Activated CD4-positive, alpha-beta T cell treated with anti-CD3 and anti-CD28 coated beads, Interleukin-2, amount 50 U/mL, for 24 hours (primary cell): Measurements from ENCODE around the gene CHTF18.
"Not testable (repeated sequence)": the region's sequence is repeated elsewhere in the genome, so short reads cannot be mapped to it uniquely, and the experiment has no call there.

Source experiments
- DNase-seq, 2 donors: peaks; one replicate each; pipeline ENCODE4 v3.0.0-alpha.2; 2020; ENCODE audit warnings: low read depth in 1 of 2, low spot score in 1 of 2

The CHTF18 gene

DNA sequence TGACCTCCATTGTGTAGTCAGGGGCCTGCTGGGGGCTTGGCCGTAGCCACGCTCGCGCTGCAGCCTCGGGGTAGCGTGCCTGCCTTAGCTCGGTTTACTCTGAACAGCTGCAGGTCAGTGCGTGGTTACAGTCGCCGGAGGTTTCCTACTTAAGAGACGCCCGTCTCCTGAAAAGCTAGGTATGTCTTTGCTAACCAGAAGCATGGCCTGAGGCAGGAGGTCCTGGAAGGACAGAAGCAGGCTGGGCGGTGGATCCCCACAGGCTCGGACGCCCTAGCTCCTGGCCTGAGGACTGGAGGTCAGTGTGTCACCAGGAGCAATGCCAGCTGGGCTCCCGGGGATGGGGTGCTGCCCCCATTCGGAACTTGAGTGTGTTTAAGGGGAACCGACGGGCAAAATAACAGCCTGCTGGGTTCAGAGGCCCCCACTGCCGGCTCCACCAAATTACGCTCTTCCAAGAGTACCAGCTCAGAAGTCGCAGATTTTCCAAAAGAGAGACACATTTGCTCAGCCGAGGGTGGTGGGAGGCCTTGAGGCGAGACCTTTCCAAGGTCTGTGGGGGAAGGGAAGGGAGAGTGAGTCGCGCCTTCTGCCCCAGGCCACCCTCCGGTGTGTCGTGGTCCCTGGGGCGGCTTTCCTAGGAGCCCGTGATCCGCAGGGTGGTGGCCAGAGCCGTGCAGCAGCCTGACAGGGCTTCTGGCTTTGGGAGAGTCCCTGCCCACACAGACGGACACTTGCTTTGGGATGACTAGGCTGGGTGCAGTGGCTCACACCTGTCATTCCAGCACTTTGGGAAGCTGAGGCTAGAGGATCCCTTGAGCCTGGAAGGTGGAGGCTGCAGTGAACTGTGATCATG lies 16.0 kb downstream of the CHTF18 start:
- DNase-seq: no peak

DNA sequence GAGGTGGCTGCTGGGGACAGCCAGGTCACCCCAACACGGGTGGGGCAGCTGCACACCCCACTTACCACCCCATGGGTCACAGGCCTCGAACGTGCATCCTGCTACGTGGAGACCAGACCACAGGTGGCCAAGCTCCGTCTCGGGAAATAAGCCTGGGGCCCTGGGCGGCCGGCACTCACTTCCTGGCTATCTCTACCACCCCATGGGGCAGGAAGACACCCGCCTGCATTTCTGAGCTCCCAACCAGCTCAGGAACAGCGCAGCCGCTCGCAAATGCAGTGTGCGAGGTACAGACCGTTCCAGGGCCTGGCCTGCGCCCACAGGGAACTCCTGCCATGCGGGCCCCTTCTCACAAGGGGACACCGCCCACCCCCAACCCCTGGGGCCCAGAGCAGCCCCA lies 17.1 kb downstream of the CHTF18 start:
- DNase-seq: no peak

DNA sequence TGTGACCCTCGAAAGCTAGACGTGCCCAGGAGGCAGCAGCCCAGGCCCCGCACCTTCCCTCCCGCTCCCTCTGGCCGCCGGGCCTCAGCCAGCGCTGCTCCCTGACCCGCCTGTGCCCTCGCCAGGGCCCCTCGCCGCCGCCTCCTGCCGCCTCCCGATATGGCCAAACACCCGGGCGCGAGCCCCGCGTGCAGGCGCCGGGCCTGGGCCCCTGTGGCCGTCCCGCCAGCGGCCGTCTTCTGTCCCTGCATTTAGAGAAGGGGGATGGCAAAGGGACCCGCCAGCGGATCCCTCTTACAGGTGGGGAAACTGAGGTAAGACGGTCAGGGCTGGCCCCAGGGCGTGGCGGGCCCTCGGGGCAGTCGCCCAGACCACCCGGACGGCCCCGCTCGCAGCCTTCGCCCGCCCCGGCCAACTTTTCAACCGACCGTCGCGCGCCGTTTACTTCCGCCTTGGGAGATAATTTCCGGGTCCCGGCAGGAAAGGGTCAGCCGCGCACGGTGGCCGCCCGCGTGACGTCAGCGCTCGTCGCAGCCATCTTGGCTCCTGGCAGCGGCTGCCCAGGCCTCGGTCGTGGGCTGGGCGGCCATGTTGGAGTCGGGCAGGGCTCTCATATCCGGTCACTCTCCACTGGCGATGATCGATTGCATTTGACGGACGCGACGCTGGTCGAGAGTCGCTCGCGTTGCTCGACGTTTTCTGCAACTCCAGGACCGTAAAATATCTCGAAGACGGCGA lies 19.1 kb downstream of the CHTF18 start:
- DNase-seq: peak; percentile 61 to 78

DNA sequence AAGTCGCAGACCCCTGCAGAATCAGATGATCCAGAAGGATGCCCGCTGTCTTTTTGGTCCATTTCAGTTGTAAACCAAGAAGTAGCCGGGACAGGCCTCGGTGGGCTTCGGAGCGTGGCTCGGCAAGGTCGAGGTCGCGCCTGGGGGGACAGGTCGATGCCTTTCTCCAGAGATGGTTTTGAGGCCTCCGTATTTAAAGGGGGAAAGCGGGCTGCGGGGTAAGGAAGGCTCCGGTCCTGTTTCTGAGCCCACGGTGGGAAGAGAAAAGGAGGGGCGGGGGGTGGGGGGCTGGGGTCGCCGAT lies 19.6 kb downstream of the CHTF18 start:
- DNase-seq: no peak

DNA sequence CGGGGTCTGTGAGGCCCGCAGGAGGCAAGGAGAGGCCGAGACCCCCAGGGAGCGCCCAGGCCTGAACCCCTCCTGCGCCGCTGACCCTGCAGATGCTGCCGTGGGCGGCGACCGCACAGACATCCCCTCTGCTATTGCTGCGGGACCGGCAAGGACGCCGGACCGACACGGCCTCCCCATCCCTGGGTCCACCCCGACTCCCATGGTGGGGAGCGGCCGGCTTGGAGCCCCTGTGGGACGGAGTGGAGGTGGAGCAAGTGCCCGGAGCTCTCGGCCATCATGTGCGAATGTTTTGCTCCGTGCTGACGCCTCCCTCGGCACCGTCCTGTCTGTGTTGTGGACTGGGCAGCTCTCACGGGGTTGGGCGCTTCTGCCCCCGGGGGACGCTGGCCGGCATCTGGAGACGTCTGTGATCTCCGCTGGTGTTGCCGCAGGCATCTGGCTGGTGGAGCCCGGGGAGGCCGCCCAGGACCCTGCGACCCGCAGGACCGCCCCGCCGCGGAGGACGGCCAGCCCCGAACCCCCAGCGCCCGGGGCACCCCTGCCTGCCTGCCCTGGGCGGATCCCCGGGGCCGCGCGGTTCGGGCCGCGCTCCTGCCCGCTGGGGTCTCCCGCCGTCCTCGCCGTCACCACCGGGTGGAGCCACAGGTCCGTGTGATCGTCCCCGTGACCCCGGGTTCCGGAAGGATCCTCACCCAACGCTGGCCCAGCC lies 24.9 kb downstream of the CHTF18 start:
- DNase-seq: peak; percentile 39 to 40

DNA sequence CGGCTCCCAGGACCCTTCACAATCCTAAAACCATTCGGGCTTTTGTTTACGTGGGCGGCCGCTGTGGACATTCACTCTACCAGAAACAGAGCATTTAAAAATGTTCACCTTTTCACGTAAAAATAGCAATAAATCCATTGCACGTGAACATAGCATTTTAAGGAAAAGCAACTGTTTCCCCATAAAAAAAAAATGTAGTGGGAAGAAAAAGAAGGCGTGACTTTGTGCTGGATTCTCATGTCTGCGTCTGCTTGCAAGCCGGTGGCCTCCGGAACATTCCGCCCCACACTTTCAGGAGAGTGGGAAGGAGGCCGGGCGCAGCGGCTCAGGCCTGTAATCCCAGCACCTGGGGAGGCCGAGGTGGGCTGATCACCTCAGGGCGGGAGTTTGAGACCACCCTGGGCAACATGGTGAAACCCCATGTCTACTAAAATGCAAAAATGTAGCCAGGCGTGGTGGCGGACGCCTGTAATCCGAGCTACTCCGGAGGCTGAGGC lies 25.5 kb downstream of the CHTF18 start:
- no peak for DNase-seq

DNA sequence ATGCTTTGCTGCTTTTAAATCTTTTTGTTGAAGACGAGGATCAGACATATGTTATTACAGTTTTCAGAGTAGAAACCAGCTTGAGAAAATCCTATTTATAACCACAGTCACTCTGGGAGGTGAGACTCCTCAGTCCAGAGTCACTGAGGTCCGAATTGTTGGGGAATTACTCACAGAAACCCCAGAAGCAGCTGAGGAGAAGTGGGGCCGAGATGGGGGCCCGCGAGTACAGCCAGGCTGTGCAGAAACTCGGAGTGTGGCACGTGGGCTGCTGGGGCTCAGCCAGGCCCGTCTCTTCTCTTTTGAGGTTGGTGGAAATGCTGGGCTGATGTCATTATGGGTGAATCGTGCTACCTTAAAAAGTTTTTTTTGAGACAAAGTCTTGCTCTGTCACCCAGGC lies 26.6 kb downstream of the CHTF18 start:
- no peak for DNase-seq

DNA sequence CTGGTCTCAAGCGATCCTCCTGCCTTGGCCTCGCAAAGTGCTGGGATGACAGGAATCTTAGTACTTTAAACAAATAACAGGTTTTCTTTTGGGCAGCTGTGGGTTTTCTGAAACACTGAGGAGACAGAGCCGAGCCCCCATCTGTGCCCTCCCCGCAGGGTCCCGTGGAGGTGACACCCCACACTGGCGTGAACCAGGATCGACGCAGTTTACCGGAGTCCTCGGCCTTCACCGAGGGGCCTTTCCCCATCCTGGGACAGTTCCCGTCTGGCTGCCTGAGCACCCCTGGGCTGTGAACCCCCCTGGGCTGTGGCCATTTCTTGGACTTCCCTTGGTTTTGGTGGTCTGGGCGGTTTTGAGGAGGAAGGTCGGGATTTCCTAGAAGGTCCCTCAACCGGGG lies 27.4 kb downstream of the CHTF18 start:
- DNase-seq: no peak

DNA sequence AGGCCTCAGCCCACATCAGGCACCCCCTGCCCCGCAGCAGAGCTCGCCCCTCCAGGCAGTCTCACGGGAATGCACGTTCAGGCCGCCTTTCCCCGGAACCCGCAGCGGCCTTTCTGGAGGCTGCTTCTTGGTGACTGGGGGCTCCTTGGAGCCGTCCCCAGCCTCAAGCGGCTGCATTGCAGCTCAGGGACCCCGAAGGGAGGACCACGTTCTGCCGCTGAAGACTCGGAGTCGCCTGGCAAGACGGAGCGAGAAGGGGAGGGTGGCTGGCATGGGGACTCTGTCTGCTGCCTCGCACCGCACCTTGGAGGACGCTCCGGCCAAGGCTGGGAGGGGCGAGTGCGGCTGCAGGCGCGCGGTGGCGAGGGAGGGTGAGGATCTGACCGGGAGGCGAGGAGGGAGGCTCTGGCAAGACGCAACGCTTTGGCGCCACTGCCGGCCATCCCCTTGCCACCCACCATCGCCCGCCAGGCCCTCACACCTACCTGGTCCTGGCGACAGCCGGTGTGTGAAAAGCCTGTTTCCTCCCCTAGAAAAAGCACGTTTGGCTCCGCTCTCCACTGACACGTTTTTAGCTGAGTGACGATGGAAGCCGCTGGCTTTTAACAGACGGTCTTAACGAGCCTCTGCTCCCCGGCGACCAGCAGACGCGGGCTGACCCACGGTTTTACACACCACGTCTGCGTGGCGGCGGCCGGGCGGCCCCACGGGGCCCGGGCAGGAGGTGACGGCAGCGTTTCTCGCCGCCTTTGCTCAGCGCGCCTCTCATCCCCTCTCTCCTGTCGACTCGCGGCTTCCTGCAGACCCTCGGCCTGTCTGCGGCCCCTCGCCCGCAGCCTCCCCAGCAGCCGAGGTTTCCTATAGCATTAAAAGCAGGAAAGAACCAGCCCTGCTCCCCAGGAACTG lies 28.8 kb downstream of the CHTF18 start:
- DNase-seq: no peak

DNA sequence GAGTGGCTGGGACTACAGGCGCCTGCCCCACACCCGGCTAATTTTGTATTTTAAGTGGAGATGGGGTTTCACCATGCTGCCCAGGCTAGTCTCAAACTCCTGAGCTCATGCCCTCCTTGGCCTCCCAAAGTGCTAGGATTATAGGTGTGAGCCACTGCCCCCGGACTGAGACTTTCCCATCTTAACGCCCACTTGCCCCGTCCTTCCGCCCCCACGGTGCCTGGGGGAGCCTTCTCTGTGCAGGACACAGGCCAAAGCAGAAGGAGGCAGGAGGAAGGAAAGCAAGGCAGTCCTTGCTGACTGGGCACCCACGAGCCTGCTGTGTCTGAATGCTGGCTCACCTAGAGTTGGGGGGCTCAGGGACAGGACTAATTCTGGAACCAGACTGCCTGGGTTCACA lies 29.7 kb downstream of the CHTF18 start:
- DNase-seq: no peak

DNA sequence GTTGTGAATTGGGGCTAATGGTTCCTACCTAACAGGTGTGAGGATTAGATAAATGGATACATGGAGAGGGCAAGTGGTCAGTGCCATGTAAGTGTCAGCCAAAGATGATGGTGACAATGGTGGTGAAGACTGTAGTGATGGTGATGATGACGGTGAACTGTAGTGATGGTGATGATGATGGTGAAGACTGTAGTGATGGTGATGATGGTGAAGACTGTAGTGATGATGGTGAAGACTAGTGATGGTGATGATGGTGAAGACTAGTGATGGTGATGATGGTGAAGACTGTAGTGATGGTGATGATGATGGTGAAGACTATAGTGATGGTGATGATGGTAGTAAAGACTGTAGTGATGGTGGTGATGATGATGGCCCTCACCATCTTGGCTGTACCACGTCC lies 30.2 kb downstream of the CHTF18 start:
- DNase-seq: no peak

DNA sequence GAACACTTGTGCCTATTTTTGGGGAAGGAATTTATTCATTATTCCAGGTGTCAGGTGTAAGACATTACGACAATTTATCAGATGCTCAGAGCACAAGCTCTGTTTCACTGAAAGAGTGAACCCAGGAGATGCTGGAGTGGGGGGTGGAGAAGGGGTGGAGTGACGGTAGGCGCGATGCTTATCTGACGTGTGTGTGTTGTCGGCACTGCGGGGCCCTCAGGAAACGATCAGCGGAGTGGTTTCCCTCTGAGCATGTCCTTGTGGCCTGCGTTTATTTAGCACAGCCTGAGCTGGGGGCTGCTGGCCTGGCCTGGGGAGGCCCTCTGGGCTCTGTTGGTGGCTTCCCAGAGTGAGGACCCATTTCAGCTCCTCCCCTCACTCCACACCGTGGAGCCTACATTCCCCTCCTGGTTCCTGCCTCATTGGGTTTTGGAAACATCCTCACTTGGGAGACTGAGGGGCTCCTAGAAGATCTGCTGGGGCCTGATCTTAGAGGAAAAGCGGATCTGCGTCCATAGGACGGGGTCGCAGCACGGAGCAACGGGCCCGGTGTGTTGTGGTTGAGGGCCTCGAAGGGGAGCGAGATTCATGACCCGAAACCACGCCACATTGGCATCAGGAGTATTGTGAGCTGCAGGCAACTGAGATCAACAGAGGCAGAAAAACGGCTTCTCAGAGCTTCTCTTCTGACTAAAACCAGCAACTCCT lies 31.1 kb downstream of the CHTF18 start:
- no peak for DNase-seq

DNA sequence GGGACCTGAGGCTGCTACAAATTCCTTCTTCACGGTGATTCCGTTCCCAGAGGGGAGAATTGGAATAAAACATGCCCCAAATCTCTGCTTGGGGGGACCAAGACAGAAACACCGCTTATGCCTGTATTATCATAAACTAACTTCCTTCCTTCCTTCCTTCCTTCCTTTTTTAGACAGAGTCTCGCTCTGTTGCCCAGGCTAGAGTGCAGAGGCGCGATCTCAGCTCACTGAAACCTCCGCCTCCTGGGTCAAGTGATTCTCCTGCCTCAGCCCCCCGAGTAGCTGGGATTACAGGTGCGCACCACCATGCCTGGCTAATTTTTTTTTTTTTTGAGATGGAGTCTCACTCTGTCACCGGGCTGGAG lies 31.6 kb downstream of the CHTF18 start:
- DNase-seq: not testable (repeated sequence)

DNA sequence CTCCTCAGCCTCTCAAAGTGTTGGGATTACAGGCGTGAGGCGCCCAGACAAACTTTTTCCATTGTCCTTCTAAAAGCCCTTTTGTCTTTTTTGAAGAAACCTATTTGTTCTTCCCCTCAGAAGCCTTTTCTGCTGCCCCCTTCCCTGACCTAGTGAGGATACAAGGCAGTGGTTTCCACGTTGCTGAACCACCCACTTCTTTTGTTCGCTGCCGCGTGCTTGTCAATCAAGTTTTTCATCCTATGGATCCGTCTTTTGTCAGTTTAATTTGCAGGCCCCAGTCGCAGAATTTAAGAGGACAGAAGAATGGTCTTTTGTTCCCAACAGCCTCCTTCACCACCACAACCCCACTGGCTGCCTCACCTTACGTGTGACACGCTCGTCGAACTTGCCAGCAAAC lies 32.3 kb downstream of the CHTF18 start:
- no peak for DNase-seq

DNA sequence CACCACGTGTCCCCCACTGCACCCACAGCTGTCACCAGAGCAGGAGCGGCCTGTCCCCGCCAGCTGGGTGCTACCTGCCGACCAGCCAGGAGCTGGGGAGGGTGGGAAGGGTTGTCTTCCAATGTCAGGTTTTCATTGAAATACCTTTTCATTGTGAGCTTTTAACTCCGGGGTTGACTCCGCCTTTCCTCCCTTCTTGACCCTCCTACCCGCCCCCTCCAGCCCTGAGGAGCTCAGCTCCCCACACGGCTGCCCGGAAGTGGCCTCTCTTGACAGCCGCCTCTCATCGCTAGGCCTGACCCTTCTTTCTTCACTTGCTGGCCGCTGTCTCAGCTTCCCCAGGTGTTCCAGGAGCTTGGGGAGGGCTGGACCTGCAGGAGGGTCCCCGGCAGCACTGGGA lies 33.3 kb downstream of the CHTF18 start:
- DNase-seq: no peak

DNA sequence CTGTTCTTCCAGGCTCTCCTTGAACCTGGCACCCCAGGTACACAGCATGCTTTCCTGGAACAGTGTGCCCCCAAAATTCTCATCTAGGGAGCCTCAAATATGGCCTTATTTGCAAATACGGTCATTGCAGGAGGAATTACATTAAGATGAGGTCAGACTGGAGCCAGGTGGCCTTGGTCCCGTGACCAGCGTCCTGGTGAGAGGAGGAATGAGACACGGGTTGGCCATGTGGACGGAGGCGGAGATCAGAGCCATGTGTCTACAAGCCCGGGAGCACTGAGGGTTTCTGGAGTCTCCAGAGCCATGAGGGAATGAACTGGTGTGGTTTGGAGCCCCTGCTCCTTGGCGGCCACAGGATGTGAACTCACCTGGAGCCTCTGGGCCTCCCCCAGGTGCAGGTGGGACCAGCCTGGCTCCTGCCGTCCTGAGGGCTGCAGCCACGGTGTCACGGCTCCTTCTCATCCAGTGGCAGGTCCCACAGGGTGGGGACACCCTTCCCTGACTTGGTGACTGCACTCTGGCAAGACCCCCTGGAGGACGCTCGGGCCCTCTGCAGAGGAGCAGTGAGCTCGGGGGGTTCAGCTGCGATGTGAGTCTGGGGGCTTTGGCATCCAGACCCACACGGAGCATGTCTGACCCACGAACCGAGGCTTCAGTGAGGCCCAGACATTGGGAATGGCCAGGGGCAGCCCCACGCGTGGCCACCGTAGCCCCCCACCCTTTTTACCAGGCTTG lies 33.9 kb downstream of the CHTF18 start:
- no peak for DNase-seq

DNA sequence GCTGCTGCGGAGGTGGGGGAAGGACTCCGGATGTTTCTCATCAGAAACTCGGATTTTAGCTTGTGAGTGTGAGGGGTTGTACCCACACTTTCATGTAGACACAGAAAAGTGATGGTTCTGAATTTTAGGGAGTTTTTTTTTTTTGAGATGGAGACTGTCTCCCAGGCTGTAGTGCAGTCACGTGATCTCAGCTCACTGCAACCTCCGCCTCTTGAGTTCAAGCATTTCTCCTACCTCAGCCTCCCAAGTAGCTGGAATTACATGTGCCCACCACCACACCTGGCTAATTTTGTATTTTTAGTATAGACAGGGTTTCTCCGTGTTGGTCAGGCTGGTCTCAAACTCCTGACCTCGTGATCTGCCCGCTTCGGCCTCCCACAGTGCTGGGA lies 34.5 kb downstream of the CHTF18 start:
- no peak for DNase-seq

DNA sequence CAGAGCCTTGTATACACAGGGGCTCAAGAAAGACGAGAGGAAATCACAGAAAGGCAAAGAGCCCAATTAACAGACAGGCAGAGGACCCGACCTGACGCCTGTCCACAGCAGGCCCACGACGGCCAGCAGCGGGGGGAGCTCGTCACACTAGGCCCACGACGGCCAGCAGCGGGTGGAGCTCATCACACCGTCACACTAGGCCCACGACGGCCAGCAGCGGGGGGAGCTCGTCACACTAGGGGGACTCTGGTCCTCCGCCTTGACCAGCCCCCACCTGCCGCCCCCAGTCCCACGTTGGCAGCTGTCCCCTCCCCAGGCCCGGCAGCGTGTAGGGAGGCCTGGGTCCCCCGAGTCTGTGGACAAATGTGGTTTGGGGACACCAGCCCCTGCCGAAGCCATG lies 35.8 kb downstream of the CHTF18 start:
- DNase-seq: no peak

DNA sequence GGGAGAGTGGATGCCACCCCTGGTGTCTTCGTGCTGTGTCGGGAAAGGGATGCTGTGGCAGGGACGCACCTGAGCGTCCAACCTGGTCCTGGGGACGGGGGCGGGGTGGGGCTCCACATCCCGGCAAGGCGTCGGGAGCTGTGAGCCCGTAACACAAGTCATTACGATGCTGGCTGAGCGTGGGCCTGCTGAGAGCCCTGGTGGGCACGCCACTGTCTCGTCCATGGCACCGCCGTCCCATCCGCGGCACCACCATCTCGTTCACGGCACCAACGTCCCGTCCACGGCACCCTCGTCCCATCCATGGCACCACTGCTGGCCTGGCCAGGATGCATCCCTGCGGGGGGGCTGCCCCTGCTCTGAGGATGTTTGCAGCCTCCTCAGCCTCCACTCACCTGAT lies 36.2 kb downstream of the CHTF18 start:
- no peak for DNase-seq
